GM21526 (cell line): ENCODE data around the gene SLC1A3.
"Not testable (repeated sequence)": the region's sequence is repeated elsewhere in the genome, so short reads cannot be mapped to it uniquely, and the experiment has no call there.

ENCODE experiments used
- ATAC-seq: cut with Tn5 transposase; IDR thresholded peaks from one replicate; pipeline ENCODE4 v1.9.1; 2021; ENCODE audit warnings: moderate library complexity; ENCODE audit not compliant: unreplicated experiment, low FRiP score

SLC1A3 gene

GRCh38 chr5:36606428-36607113 lies at the start of gene SLC1A3:
Gene SLC1A3, plus strand, starts transcription at chr5:36606606. Its CDS starts 1,818 bp downstream, at chr5:36608424.
- ATAC-seq = peak; percentile 91

GRCh38 chr5:36558641-36559040 lies 47.8 kb upstream of the SLC1A3 start:
- ATAC-seq = no peak

- ATAC-seq = no peak
Observed at GRCh38 chr5:36561601-36562000, 44.8 kb upstream of the SLC1A3 start.

GRCh38 chr5:36569491-36569890 lies 36.9 kb upstream of the SLC1A3 start:
- no peak for ATAC-seq

- no peak for ATAC-seq
Observed at GRCh38 chr5:36570301-36571095, 35.9 kb upstream of the SLC1A3 start.

- no peak for ATAC-seq
Observed at GRCh38 chr5:36571401-36572042, 34.9 kb upstream of the SLC1A3 start.

GRCh38 chr5:36573438-36573837 lies 33.0 kb upstream of the SLC1A3 start:
- no peak for ATAC-seq

- no peak for ATAC-seq
Observed at GRCh38 chr5:36575361-36575781, 31.0 kb upstream of the SLC1A3 start.

GRCh38 chr5:36576721-36577120 lies 29.7 kb upstream of the SLC1A3 start:
- ATAC-seq = no peak

GRCh38 chr5:36579858-36580257 lies 26.5 kb upstream of the SLC1A3 start:
- not testable (repeated sequence) for ATAC-seq

- no peak for ATAC-seq
Observed at GRCh38 chr5:36581070-36581469, 25.3 kb upstream of the SLC1A3 start.

- no peak for ATAC-seq
Observed at GRCh38 chr5:36584009-36584875, 22.2 kb upstream of the SLC1A3 start.

- ATAC-seq = no peak
Observed at GRCh38 chr5:36585701-36586100, 20.7 kb upstream of the SLC1A3 start.

- ATAC-seq = no peak
Observed at GRCh38 chr5:36587354-36587753, 19.1 kb upstream of the SLC1A3 start.

GRCh38 chr5:36589735-36590134 lies 16.7 kb upstream of the SLC1A3 start:
- ATAC-seq = not testable (repeated sequence)

GRCh38 chr5:36590513-36591286 lies 15.7 kb upstream of the SLC1A3 start:
- no peak for ATAC-seq

GRCh38 chr5:36593867-36594266 lies 12.5 kb upstream of the SLC1A3 start:
- no peak for ATAC-seq

- no peak for ATAC-seq
Observed at GRCh38 chr5:36596247-36596646, 10.2 kb upstream of the SLC1A3 start.

GRCh38 chr5:36596756-36597155 lies 9.7 kb upstream of the SLC1A3 start:
- no peak for ATAC-seq

- no peak for ATAC-seq
Observed at GRCh38 chr5:36598045-36598444, 8.4 kb upstream of the SLC1A3 start.
